Stimulated activated naive CD8-positive, alpha-beta T cell treated with anti-CD3 and anti-CD28 coated beads, Interleukin-15, Interleukin-2, amounts not matched to agents 100 U/mL and 50 U/mL, for 24 hours (primary cell): ENCODE measurements around the gene HSD17B2.
"Not testable (repeated sequence)": the region's sequence is repeated elsewhere in the genome, so short reads cannot be mapped to it uniquely, and the experiment has no call there.

Experiments
- ATAC-seq: fragments of 150-1000 bp; cut with Tn5 transposase; one replicate; pipeline ENCODE4 v1.10.0; 2021
- DNase-seq: peaks from one replicate; pipeline ENCODE4 v3.0.0; 2021

The HSD17B2 gene

DNA sequence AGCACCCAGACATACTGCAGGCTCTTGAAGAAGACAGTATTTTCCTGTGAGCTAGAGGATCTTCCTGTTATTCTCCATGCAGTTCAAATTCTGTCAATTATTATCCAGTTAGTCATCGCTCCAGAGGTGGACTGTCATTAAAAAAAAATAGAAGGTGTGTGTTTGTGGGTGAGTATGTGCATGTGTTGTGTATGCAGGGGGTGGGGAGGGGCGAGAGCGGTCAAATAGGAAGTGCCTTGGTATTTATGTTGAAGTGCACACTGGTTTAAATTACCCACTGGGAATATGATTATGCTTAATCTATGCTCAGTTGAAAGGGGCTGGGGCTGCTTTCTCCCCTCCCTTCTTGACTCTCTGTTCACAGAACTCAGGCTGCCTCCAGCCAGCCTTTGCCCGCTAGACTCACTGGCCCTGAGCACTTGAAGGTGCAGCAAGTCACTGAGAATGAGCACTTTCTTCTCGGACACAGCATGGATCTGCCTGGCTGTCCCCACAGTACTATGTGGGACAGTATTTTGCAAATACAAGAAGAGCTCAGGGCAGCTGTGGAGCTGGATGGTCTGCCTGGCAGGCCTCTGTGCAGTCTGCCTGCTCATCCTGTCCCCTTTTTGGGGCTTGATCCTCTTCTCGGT, at the start of gene HSD17B2:
TSS of gene HSD17B2 (plus strand) at position 273 of the 632 bp plus-strand sequence. CDS start at position 445, 172 bp downstream.
- DNase-seq (no peak), ATAC-seq (no peak)

- no peak for DNase-seq
- no peak for ATAC-seq
Observed at GRCh38 chr16:81987121-81987520, 47.9 kb upstream of the HSD17B2 start.

- ATAC-seq (no peak), DNase-seq (no peak)
Observed at GRCh38 chr16:81987706-81988105, 47.3 kb upstream of the HSD17B2 start.

DNA sequence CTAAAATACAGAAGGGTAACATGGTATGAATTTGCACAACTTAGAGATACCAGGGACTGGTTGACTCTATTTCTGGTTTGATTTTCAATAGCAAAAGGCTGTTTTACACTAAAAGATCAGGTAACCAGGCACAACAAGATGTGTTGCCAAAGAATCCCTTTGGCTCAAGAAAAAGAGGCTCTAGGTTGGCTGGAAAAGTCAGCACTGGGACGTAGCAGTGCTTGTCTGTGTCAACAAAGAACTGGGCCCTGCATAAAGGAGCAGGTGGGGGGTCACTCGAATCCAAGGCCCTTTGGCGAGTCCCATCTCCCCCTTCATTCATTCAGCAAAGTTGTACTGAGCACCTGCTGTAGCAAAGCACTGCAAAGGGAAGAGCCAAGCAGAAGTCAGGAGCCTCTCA, 42.2 kb upstream of the HSD17B2 start:
- no peak for ATAC-seq
- DNase-seq = no peak

GRCh38 chr16:81994485-81994884, 40.6 kb upstream of the HSD17B2 start:
- no peak for ATAC-seq

DNA sequence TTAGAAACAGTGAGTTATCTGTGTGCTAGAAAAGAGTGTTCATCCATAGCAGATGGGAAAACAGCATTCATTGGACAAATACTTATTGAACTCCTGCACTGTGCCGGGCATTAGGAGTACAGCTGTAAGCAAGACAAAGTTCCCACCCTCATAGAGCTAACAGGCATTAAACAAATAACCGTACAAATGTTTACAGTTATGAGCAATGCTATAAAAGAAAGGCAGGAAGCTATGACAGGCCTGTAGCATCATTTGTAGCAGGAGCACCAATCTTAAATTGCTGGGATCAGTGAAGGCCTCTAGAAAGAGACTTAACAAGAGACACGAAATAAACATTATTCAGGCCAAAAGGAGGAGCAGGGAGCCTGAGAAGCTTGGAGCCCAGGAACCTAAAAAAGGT, 39.4 kb upstream of the HSD17B2 start:
- ATAC-seq (no peak), DNase-seq (no peak)

More at GRCh38 chr16:81994485-81994884, 40.6 kb upstream of the HSD17B2 start:
- no peak for DNase-seq

- DNase-seq (no peak), ATAC-seq (no peak)
Observed at GRCh38 chr16:81996664-81997509, 38.2 kb upstream of the HSD17B2 start.

DNA sequence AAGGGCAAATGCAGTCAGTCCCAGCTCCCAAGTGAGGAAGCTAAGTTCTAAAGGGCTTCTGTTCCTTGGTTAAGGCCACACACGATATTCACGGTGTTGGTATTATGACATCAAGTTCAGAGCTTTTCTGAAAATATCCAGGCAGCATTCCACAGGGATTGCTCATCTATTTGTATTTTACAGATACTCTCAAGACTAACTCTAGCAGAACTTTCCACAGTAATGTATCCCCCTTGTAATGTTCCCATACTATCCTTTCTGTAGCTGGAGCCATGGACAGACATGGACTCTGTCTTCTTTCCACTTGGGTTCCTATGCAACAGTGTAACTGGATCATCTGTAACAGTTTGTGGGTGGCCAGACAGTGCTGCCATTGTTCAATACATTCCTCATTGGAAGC, 37.3 kb upstream of the HSD17B2 start:
- no peak for ATAC-seq

GRCh38 chr16:82002831-82003230, 32.2 kb upstream of the HSD17B2 start:
- DNase-seq (no peak), ATAC-seq (no peak)

More for the DNA sequence above, 37.3 kb upstream of the HSD17B2 start:
- DNase-seq = no peak

DNA sequence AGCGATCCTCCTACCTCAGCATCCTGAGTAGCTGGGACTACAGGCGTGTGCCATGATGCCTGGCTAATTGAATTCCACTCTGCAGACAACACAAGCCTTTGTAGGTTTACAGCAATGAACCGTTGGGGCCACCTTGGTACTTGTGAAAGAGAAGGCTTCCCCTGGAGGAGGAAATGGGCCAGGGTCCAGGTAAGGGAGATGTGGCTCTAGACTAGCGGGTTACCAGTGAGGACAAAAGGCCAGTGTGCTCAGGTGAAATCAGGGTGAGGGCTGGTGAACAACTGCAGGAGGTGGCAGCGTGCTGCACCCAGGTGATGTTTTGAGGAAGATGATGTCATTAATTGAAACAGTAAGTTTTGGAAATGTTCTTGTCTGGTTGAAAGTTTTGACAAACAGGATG, 30.5 kb upstream of the HSD17B2 start:
- ATAC-seq = no peak
- no peak for DNase-seq

DNA sequence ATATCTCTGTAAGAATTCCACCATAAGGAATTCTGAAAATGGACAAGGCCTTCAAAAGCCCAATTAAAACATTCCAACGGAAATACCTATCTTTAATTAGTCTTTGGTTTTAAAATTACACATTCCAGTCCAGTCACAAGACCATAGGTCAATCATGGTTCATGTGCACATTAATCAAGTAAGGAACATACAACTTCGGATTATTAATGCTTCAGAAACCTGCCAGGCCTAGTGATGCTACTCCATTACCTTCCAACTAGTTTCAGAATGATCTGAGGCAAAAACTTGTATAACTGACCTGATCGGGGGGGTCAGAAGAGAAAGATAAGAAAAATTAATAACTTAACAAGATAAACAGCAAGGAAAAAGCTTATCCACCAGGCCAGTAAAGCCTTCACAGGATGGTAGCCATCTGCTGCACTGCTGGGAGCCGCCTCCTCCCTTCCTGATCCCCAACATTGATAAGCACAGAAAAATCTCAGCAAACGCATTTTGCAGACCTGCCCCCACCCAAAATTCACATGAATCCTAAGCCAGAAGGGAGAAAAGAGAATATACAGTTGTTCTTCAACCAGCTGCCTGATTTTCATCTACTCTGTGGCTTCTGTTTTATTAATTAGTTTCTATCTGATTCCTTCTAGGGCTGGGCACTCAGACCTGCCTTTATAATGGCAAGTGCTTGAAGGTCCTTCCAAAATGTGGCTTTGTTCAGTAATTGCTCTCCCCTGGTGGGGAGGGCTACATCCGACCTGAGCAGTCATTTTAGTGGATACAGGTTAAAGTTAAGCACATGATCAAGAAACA, 29.8 kb upstream of the HSD17B2 start:
- ATAC-seq = no peak
- DNase-seq = no peak

- DNase-seq (no peak), ATAC-seq (no peak)
Observed at GRCh38 chr16:82006036-82006435, 29.0 kb upstream of the HSD17B2 start.

DNA sequence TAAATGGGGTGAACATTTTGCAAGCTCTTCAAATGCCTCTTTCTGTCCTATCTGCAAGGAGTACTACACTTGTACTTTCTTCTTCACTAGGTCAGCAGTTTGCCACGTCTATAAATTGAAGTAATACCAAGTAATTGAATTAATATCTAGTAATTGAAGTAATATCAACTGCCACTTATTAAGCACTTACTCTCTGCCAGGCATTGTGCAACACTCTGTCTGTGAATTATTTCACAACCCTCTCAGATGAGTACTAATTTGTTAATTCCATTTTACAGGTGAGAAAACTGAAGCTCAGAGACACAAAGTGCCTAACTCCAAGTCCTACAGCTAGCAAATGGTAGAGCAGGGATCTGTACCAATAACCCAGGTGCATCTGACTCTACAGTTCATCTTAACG, 27.9 kb upstream of the HSD17B2 start:
- no peak for ATAC-seq
- no peak for DNase-seq

- DNase-seq = no peak
- ATAC-seq = no peak
Observed at GRCh38 chr16:82008957-82009592, 26.0 kb upstream of the HSD17B2 start.

- not testable (repeated sequence) for DNase-seq, ATAC-seq
Observed at GRCh38 chr16:82009789-82010188, 25.3 kb upstream of the HSD17B2 start.

- ATAC-seq (no peak), DNase-seq (no peak)
Observed at GRCh38 chr16:82010649-82011048, 24.4 kb upstream of the HSD17B2 start.

GRCh38 chr16:82011199-82011641, 23.8 kb upstream of the HSD17B2 start, which contains the start of gene SDR42E1:
SDR42E1 (minus strand) TSS chr16:82011470; CDS start chr16:82000858, 10,612 bp downstream.
- DNase-seq (peak; percentile 45), ATAC-seq (peak; percentile 70)

- ATAC-seq = no peak
- DNase-seq = no peak
Observed at GRCh38 chr16:82013139-82013538, 21.9 kb upstream of the HSD17B2 start.

DNA sequence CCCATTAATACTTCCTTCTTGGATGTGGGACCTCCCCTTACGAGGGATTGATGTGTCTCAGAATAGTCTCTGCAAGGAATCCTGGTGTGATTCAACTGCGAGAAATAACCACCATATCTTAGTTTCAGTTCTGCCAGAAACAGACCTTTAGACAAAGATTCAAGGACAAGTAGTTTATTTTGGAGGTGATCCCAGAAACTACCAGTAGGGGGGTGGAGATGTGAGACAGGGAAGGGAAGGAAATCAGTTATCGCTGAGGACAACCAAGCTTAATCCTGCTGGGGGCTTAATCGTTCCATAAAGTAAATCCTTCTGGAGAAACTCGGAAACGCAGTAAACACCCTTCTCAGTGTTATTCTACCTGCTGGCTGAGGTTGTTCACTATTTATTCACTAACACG, 18.8 kb upstream of the HSD17B2 start:
- no peak for DNase-seq

DNA sequence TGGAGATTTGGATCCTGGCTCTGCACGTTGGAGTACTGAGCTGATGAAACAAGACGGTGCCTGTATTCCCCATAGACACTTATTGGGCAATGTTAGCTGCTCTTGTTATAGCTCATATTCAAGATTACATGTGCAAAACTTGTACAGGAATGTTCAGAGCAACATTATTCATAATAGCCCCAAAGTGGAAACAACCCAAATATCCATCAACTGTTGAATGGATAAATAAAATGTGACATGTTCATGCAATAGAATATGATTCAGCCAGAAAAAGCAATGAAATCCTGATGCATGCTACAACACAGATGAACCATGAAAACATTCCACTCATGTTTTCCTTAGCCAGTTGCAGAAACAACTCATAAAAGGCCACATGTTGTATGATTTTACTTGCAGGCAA, 18.1 kb upstream of the HSD17B2 start:
- no peak for ATAC-seq

More for the DNA sequence above, 18.8 kb upstream of the HSD17B2 start:
- no peak for ATAC-seq

DNA sequence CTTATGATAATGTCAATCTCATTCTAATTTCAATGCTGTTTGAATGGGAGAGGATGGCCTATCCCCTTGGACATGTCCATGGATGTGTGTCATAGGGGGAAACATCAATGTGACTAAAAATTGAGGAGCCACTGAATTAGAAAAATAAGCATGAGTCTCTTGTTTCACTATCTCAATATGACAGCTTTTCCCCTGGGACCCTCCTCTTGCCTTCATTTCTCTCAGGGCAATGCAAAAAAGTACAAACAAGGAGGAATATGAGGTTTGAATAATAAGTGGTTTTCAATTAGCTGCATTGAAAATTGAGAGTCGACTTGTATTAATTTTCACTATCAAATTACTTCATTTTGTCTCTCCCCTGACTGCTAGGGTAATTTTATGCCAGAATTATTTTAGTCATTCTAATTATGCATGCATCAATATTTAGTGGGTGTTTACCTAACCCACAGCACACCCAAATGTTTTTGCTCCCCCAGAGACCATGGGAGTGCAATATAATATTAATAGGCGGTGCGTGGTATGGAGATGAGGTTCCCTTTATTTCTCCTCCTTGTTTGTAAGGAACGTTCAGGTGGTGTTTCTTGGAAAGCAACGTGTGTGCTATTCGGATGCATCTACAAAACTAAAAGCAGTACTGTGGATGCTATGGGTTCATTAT, 17.0 kb upstream of the HSD17B2 start:
- DNase-seq (no peak), ATAC-seq (no peak)

More for the DNA sequence above, 18.1 kb upstream of the HSD17B2 start:
- no peak for DNase-seq
